ENCODE measurements around the gene PLXNA1. TPM values are rescaled to one million over a fixed set of nuclear protein-coding genes. Genes with fewer than 3 reads are reported as not detected.

PLXNA1 gene
- polyA plus RNA-seq, 1 donor from 2014 or later: 0.13 TPM

- Mint-ChIP-seq H3K36me3 (no peaks in the 10 kb centered on the region), H3K4me1 (peaks cover 0 to 3% (median 2%) of the 10 kb centered on the region in 3 donors), H3K27me3 (peaks cover 4% of the 10 kb centered on the region), H3K9me3 (no peaks in the 10 kb centered on the region), H3K4me3 (no peak overlapping the region), H3K27ac (peak overlapping the region in 1 of 3 donors; percentile 71)
Observed at GRCh38 chr3:126994661-126995245, 11.8 kb downstream of the PLXNA1 start.

- H3K4me1 Mint-ChIP-seq: peaks cover 0 to 3% (median 2%) of the 10 kb centered on the region in 3 donors
- no peaks in the 10 kb centered on the region for H3K9me3 Mint-ChIP-seq
- H3K27me3 Mint-ChIP-seq: peaks cover 4% of the 10 kb centered on the region
- no peak overlapping the region for H3K27ac Mint-ChIP-seq
- no peaks in the 10 kb centered on the region for H3K36me3 Mint-ChIP-seq
- no peak overlapping the region for H3K4me3 Mint-ChIP-seq
Observed at GRCh38 chr3:126995254-126995780, 12.4 kb downstream of the PLXNA1 start.

GRCh38 chr3:126995926-126996512 is 13.1 kb downstream of the PLXNA1 start:
- H3K27me3 Mint-ChIP-seq: peaks cover 4% of the 10 kb centered on the region
- no peaks in the 10 kb centered on the region for H3K36me3 Mint-ChIP-seq
- no peaks in the 10 kb centered on the region for H3K9me3 Mint-ChIP-seq
- H3K4me1 Mint-ChIP-seq: peaks cover 0 to 3% (median 2%) of the 10 kb centered on the region in 3 donors
- H3K27ac Mint-ChIP-seq: no peak overlapping the region
- peak overlapping the region in 1 of 4 donors; percentile 23 for H3K4me3 Mint-ChIP-seq

GRCh38 chr3:126996905-126997304 is 14.0 kb downstream of the PLXNA1 start:
- Mint-ChIP-seq H3K36me3 (no peaks in the 10 kb centered on the region), H3K4me1 (peaks cover 0 to 3% (median 2%) of the 10 kb centered on the region in 3 donors), H3K4me3 (no peak overlapping the region), H3K9me3 (no peaks in the 10 kb centered on the region), H3K27me3 (peaks cover 4% of the 10 kb centered on the region), H3K27ac (no peak overlapping the region)

DNA sequence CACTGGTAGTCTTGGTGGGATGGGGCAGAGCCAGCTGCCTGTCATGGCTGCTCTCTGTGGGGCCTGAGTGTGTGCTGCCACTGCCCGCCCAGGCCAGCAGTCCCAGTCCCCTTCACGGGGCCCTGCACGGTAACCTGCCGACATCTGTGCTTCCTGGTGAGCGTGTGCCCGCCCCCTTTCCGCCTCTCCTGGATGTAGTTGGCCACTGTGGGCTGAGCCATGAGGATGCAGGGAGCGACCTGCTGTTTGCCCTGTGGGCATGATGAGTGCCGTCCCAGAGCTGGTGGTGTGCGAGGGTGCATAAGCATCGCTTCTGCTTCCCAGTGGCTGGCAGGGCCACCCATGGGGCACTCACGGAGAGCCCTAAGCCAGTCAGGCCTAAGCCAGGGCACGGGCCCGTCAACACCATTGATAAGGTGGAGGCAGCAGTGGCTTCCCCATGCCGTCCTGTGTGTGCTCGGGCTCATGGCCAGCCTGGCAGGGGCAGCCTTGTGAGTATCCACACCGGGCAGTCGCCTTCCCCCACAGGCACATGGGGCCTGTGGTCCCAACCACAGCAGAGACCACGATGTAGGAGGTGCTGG is 14.6 kb downstream of the PLXNA1 start:
- peaks cover 4% of the 10 kb centered on the region for H3K27me3 Mint-ChIP-seq
- H3K9me3 Mint-ChIP-seq: no peaks in the 10 kb centered on the region
- H3K36me3 Mint-ChIP-seq: no peaks in the 10 kb centered on the region
- H3K27ac Mint-ChIP-seq: no peak overlapping the region
- no peak overlapping the region for H3K4me3 Mint-ChIP-seq
- H3K4me1 Mint-ChIP-seq: peaks cover 0 to 3% (median 2%) of the 10 kb centered on the region in 3 donors

GRCh38 chr3:126998320-126998719 is 15.4 kb downstream of the PLXNA1 start:
- H3K27ac Mint-ChIP-seq: no peak overlapping the region

DNA sequence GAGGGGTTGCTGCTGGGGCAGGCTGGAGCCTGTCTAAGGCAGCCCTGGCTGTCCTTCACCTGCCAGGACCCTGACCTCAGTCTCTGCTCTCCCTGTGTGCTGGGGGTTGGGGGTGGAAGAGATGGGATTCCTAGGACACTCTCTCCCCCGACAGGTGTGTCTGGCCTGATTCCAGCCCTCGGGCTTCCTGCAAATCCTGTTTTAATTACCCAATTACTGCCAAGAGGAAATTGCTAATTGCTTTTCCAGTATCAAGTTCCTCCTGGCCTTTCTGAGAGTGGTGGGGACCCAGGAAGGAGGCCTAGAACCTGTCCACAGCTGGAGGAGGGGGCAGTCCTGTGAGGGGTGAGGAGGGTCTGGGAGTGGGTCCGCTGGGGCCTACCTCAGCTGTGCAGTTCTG is 15.8 kb downstream of the PLXNA1 start:
- Mint-ChIP-seq H3K9me3 (no peaks in the 10 kb centered on the region), H3K36me3 (no peaks in the 10 kb centered on the region), H3K27me3 (peaks cover 4% of the 10 kb centered on the region), H3K4me3 (no peak overlapping the region), H3K4me1 (peaks cover 0 to 3% (median 2%) of the 10 kb centered on the region in 3 donors), H3K27ac (no peak overlapping the region)

More at GRCh38 chr3:126998320-126998719, 15.4 kb downstream of the PLXNA1 start:
- H3K27me3 Mint-ChIP-seq: peaks cover 4% of the 10 kb centered on the region
- H3K36me3 Mint-ChIP-seq: no peaks in the 10 kb centered on the region
- H3K4me3 Mint-ChIP-seq: no peak overlapping the region
- H3K9me3 Mint-ChIP-seq: no peaks in the 10 kb centered on the region
- peaks cover 0 to 3% (median 2%) of the 10 kb centered on the region in 3 donors for H3K4me1 Mint-ChIP-seq

GRCh38 chr3:126999383-126999782 is 16.5 kb downstream of the PLXNA1 start:
- H3K27ac Mint-ChIP-seq: no peak overlapping the region
- peaks cover 4% of the 10 kb centered on the region for H3K27me3 Mint-ChIP-seq
- peaks cover 0 to 3% (median 2%) of the 10 kb centered on the region in 3 donors for H3K4me1 Mint-ChIP-seq
- no peaks in the 10 kb centered on the region for H3K9me3 Mint-ChIP-seq
- no peaks in the 10 kb centered on the region for H3K36me3 Mint-ChIP-seq
- no peak overlapping the region for H3K4me3 Mint-ChIP-seq

GRCh38 chr3:127000119-127000518 is 17.2 kb downstream of the PLXNA1 start:
- H3K27ac Mint-ChIP-seq: no peak overlapping the region
- H3K4me1 Mint-ChIP-seq: peaks cover 0 to 2% (median 2%) of the 10 kb centered on the region in 3 donors
- H3K27me3 Mint-ChIP-seq: peaks cover 4% of the 10 kb centered on the region
- no peaks in the 10 kb centered on the region for H3K36me3 Mint-ChIP-seq
- H3K9me3 Mint-ChIP-seq: no peaks in the 10 kb centered on the region
- no peak overlapping the region for H3K4me3 Mint-ChIP-seq

DNA sequence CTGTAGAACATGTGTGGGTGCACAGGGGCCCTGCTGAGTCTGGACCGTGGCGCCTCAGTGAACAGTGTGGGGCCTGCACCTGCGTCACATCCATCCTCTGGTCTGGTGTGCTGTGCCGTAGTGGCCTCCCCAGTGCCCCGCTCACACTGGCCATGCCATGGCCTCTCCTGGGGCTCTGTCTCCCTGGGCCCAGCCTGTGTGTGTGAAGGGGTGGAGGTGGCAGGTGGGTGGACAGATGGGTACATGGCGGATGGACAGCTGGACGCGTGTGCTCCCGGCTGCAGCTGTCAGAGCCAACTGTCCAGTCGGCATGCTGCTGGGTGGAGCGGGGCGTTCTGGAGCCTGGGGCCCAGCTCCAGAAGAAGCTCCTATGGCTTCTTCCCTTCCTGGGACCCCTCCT is 17.8 kb downstream of the PLXNA1 start:
- H3K36me3 Mint-ChIP-seq: no peaks in the 10 kb centered on the region
- H3K4me3 Mint-ChIP-seq: no peak overlapping the region
- H3K9me3 Mint-ChIP-seq: no peaks in the 10 kb centered on the region
- H3K4me1 Mint-ChIP-seq: peaks cover 0 to 2% (median 0%) of the 10 kb centered on the region in 3 donors
- peaks cover 4% of the 10 kb centered on the region for H3K27me3 Mint-ChIP-seq
- H3K27ac Mint-ChIP-seq: no peak overlapping the region

DNA sequence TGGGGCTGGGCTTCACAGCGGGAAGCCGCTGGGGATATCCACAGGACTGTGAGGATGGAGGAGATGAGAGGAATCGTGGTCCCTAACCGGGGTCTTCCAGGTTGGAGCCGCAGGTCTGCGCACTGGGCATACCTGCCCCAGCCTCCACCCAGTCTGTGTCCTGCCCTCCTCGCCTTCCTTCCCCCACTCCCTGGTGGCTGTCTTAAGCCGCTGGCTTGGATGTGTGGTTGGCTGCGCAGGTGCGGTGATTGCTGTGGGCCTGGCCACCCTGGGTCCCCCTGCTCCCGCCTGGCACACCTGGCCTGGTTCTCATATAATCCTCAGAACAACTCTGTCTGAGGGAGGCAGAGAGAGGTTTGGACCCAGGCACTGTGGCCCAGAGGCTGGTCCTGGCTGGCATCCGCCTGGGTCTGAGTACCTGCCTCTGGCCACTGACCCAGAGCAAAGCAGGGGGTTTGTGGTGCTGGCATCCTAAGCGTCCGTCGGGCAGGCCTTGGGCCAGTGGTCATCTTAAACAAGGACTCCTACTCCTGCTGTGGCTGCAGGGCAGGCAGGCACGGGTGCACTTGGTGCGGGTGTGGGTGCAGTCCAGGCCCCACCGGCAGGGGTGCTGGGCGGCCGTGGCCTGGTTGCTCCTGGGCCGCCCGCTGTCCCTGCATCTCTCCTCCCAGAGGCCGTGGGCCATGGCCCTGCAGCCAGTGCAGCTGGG is 18.7 kb downstream of the PLXNA1 start:
- peaks cover 3% of the 10 kb centered on the region for H3K27me3 Mint-ChIP-seq
- H3K4me3 Mint-ChIP-seq: no peak overlapping the region
- peaks cover 1% of the 10 kb centered on the region for H3K36me3 Mint-ChIP-seq
- no peak overlapping the region for H3K27ac Mint-ChIP-seq
- H3K9me3 Mint-ChIP-seq: no peaks in the 10 kb centered on the region
- peaks cover 0 to 2% (median 0%) of the 10 kb centered on the region in 3 donors for H3K4me1 Mint-ChIP-seq

DNA sequence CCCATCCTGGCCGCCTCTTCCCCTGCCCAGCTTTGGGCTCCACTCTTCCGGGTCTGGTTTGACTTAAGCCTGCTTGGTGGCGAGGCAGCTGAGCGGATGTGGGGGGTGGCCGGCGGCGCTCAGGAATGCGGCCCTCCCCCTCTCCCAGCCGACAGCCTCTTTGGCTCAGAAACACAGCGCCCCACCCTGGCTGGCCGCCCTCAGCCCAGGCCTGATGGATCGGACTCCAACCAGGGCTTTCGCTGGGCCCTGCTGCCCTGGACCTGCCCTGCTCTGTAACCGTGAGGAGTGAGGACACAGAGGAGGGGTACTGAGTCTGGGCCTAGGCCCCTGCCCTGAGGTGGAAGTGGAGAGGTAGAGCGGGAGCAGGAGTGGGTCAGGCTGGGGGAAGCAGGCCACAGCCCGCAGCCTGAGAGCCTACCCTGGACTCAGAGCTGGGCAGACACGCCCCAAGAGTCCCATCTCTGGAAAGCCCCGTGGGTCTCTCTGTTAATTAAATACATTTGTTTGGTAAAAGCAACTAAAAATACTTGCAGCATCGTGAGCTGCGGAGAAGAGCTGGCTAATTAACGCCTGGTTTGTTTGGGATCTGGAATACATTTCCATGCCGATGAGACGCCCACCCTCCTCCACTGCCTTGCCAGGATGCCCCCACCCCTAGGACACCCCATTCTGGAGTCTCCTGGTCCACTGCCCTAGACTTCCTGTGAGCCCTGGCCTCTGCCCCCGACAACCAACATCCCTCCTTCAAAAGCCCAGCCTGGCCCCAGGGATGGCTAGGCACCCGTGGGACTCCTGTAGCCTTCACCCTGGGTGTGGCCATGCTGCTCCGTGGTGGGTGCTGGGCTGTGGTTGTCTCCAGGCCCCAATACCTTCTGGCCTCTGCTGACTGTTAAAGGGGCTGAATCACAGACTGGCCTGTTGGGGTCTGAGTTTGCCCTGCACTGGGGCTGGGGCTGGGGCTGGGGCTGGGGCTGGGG is 19.6 kb downstream of the PLXNA1 start:
- Mint-ChIP-seq H3K9me3 (no peaks in the 10 kb centered on the region), H3K27me3 (peaks cover under 1% of the 10 kb centered on the region), H3K4me1 (peaks cover 0 to 2% (median 0%) of the 10 kb centered on the region in 3 donors), H3K4me3 (no peak overlapping the region), H3K27ac (no peak overlapping the region), H3K36me3 (peaks cover 1% of the 10 kb centered on the region)

DNA sequence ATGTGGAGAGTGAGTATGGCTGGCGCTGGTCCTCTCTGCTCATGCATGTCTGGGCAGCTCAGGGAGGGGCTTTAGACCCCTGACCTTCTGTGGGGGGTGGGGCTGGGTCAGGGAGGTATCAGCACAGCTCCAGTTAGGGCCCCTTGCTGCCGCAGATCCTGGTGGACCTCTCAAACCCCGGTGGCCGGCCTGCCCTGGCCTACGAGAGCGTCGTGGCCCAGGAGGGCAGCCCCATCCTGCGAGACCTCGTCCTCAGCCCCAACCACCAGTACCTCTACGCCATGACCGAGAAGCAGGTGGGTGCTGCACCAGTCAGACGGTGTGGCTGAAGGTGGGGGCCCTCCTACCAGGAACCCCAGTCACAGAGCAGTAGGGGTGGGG is 20.2 kb downstream of the PLXNA1 start:
- Mint-ChIP-seq H3K9me3 (no peaks in the 10 kb centered on the region), H3K4me3 (no peak overlapping the region), H3K27ac (no peak overlapping the region), H3K27me3 (no peaks in the 10 kb centered on the region), H3K4me1 (no peaks in the 10 kb centered on the region), H3K36me3 (peaks cover 1% of the 10 kb centered on the region)

DNA sequence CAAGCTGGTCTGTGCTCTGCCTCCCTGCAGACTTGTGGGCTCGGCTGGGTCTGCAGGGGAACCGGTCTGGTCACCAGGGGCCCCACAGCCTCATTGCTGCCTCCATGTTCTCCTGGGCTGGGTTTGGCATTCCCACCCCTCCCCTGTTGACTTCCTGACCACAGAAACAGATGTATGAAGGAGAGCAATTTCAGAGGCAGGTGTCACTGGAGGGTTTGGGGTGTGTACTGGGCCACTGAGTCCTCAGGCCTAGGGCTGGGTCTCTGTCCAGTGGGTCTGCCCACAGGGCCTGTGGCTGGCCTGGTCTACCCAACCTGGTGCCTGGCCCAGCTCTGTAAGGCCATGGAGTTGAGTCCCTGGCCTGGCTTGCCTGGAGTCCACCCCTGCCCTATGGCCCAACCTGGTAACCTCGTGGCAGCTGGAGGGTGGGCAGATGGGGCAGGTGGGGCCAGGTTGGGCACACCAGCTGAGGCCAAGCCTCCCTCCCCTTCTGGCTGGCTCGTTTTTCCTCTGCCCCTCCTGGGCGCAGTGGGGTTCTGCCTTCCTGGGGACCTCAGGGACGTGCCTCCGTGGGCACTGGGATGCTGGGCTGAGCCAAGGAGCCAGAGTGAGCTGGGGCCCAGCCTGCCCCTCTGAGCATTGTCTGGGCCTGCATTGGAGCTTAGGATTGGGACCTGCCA is 20.8 kb downstream of the PLXNA1 start:
- Mint-ChIP-seq H3K27me3 (no peaks in the 10 kb centered on the region), H3K36me3 (peaks cover 1% of the 10 kb centered on the region), H3K4me1 (no peaks in the 10 kb centered on the region), H3K4me3 (no peak overlapping the region), H3K9me3 (no peaks in the 10 kb centered on the region), H3K27ac (no peak overlapping the region)

Data from IgD-negative memory B cell (primary cell).